Fibroblast of skin of scalp (primary cell): ENCODE measurements around the gene NRTN. TPM values are rescaled to one million over a fixed set of nuclear protein-coding genes. Genes with fewer than 3 reads are reported as not detected.
A peak's percentile ranks its signal among the peaks of the same experiment; 100 is the strongest.
"Not testable (repeated sequence)": the region's sequence is repeated elsewhere in the genome, so short reads cannot be mapped to it uniquely, and the experiment has no call there.

Experiments used
- DNase-seq: peaks from one replicate; pipeline ENCODE4 v3.0.0-alpha.2; 2013
- polyA plus RNA-seq, 2 experiments: library from polyadenylated mRNA; unstranded; fragments of 120-200 nt; gene quantifications; one replicate each; pipeline ENCODE4 v1.2.1, GENCODE V29; 2013; ENCODE audit not compliant: insufficient read length in 2 of 2

NRTN gene, protein sequence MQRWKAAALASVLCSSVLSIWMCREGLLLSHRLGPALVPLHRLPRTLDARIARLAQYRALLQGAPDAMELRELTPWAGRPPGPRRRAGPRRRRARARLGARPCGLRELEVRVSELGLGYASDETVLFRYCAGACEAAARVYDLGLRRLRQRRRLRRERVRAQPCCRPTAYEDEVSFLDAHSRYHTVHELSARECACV
- polyA plus RNA-seq (2013, experiment 1 of 2; ENCODE audit: insufficient read length) = 0.17 TPM
- polyA plus RNA-seq (2013, experiment 2 of 2; ENCODE audit: insufficient read length) = 0.27 TPM

DNA sequence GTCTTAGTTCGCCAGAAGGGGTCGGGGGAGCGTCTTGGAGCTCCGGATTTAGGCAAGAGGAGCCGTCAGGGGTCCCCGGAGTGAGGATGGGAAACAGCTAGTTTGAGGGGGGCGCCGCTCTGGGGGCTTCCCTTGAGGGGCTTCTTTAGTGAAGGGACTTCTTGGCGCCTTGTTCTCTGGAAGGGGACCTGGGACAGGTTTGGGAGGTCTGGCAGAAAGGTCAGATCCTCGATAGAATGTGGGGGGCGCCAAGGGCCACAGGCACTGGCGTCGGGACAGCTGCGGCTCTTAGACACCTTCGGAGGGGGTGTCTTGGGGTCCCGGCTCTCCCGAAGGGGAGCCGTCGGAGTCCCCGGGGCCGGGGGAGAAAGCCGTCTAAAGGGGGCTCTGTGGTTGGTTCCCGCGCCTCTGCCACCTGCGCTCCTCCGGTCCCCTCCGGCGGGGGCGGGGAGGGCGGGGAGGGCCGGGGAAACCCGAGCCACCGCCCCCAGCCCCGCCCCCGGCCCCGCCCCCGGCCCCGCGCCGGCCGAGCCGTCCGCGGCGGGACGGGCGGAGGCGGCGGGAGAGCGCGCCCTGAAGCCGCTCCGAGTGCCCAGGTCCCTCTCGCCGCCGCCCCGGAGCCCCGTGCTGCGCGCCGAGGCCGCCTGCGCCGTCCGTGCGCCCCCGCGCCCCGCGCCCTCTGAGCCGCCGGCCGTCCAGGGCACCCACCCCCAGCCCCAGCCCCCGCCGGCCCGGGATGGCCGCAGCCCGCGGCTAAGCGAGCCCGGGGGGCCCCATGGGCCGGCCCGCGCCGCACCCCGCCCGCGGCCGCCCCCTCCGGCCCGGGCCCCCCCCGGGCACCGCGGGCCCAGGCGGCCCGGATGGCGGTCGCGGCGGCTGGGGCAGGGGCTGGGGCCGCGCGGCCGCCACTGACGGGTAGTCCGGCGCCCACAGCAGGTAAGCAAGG, at the start of gene NRTN:
TSS of gene NRTN (plus strand) at position 552 of the 946 bp plus-strand sequence. CDS start 19,099 bp downstream, outside the sequence.
- no peak for DNase-seq

DNA sequence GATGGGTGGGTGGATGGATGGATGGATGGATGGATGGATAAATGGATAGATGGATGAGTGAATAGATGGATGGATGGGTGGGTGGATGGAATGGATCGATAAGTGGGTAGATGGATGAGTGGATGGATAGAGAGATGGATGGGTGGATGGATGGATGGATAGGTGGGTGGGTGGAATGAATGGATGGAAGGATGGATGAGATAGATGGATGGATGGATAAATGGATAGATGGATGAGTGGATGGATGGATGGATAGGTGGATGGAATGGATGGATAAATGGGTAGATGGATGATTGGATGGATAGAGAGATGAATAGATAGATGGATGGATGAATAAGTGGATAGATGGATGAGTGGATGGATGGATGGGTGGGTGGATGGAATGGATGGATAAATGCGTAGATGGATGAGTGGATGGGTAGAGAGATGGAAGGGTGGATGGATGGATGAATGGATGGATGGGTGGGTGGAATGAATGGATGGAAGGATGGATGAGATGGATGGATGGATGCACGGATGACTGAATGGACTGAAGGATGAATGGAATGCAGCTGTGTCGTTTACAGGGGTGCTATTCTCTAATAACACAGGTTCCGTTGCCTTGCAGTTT, 42.2 kb upstream of the NRTN start:
- no peak for DNase-seq

DNA sequence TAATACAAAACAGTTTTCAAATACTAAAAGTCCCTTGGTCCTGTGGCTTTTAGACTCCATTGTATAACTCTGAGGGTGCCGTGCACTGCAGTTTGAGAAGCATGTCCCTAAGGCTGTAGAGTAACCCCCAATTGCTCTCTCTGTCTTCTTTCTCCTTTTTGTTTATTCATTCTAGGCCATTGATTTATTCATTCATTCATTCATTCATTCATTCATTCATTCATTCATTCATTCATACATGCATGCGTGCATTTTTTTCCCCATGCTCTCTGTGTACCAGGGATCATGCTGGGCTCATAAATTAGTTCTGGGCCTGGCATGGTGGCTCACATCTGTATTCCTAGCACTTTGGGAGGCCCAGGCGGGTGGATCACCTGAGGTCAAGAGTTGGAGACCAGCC, 39.6 kb upstream of the NRTN start:
- DNase-seq = no peak

DNA sequence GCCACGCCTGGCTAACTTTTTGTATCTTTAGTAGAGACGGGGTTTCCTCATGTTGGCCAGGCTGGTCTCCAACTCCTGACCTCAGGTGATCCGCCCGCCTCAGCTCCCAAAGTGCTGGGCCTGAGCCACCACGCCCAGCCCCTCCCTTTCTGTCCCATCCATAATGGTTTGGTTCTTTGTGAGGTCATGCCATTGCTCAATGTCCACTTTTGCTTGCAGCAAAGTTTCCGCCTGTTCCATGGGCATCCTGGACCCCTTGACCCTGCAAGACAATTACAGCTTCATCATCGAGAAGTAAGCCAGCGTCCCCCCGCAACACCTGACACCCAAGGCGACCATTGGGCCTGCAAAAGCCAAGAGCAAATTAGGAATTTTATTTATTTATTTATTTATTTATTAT, 36.9 kb upstream of the NRTN start:
- DNase-seq = no peak

DNA sequence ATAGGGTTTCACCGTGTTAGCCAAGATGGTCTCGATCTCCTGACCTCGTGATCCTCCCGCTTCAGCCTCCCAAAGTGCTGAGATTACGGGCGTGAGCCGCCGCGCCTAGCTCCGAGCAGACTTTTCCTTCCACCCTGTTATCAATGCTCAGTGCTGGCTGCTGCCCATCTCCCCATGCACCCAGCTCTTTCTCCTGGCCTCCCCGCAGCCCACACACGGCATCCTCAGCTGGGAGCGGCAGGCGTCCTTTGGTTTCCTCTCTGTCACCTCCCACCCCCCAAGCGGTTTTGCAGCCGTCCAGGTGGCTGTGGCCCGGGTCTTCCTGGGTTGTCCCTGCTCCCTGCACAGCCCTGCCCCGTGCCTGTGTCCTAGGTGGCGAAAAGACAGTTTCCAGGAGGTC, 32.5 kb upstream of the NRTN start:
- DNase-seq = no peak

DNA sequence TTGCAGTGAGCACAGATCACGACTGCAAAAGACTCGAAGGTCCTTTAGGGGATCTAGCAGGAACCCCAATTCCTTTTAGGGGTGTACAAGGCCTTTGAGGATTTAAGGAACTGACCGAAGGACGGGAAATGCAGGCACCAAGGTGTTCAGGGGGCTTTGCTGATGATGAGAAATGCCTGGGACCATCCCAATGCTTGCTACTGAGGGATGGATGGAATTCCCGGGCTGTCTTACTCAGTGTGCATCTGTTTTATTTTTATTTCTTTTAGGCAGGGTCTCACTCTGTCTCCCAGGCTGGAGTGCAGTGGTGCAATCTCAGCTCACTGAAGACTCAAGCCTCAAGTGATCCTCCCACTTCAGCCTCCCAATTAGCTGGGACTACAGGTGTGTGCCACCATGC, 31.6 kb upstream of the NRTN start:
- no peak for DNase-seq

DNA sequence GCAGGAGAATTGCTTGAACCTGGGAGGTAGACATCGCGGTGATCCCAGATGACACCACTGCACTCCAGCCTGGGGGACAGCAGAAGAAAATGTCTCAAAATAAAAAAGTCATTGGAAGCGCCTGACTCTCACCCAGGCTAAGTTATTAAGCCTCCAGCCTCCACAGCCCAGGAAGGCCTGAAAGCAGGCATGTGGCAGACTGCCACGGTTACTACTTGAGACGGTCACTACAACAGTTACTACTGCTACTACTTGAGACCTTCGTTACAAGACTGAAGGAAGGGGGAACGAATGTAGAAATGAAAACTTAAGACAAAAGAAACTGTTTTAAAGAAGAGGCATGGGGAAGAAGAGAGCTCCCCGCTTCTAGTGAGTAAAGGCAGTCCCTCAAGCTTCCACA, 29.9 kb upstream of the NRTN start:
- DNase-seq = no peak

DNA sequence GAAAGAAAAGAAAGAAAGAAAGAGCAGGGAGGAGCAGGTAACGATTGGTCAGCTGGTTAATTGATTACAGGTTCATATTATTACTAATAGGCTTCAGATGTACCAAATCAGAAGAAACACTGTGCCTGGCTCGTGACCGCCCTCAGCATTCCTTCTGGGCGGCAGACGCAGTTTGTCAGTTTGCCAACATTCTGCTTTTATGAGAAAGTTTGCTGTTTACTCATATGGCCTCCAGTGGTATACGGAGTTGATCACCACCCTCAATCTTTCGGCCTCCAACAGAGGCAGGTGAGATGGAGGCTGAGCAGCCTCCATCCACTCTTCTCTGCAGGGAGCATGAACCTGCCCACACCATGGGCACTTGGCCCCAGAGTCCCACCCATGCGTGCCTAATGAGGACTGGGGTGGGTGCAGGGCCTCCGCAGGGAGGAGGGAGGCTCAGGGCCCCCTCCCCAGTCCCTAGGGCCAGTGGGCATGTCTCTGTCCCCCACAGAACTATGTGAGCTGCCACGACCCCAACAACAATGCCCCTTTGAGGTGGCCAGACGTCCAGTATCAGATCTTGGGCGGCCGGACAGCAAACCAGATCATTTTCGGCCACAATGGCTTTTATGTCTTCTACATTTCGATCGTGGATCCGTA, 29.1 kb upstream of the NRTN start:
- peak; percentile 74 for DNase-seq

DNA sequence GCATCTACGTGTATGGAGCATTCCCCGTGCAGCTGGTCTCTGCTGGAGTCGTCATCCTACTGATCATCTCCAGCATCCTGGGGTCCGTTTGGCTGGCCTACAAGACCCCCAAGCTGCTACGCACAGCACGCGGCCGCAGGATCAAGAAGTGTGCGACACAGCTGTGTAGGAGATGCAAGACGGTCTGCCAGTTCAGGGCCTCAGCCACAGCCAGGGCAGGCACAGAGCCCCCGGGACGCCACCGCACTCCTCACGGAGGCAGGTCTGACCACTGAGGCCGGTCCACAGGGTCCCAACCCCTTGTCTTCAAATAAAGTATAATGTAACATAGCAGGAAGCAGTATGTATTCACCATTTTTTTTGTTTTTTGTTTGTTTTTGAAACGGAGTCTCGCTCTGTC, 26.5 kb upstream of the NRTN start:
- DNase-seq = no peak

DNA sequence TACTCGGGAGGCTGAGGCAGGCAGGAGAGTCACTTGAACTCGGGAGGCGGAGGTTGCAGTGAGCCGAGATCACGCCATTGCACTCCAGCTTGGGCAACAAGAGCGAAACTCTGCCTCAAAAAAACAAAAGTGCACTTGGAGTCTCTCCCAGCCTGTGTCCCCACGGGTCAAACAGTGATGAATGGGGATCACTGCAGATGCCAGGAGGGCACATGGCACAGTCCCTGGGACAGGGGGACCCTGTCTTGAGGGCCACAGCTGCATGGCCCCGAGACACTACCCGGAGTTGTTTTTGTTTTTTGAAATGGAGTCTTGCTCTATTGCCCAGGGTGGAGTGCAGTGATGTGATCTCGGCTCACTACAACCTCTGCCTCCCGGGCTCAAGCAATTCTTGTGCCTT, 24.0 kb upstream of the NRTN start:
- DNase-seq = not testable (repeated sequence)

DNA sequence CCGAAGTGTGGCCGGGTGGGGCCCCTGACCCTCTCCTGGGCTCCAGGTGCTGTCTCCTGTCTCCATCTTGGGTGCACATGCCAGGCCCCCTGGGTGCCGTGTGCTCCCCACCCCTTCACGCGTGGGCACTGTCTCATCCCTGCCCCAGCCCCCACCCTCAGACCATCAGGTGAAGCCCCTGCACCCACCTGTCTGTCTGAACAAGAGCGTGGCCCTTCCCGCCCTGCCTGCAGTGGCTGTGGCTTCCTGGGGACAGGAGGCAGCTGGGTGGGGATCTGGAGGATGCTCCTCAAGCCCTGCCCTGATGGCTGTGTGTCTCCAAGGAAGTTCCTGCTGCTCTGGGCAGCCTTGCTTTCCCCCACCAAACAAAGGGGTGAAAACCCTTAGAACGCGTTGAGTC, 22.5 kb upstream of the NRTN start:
- DNase-seq = no peak

DNA sequence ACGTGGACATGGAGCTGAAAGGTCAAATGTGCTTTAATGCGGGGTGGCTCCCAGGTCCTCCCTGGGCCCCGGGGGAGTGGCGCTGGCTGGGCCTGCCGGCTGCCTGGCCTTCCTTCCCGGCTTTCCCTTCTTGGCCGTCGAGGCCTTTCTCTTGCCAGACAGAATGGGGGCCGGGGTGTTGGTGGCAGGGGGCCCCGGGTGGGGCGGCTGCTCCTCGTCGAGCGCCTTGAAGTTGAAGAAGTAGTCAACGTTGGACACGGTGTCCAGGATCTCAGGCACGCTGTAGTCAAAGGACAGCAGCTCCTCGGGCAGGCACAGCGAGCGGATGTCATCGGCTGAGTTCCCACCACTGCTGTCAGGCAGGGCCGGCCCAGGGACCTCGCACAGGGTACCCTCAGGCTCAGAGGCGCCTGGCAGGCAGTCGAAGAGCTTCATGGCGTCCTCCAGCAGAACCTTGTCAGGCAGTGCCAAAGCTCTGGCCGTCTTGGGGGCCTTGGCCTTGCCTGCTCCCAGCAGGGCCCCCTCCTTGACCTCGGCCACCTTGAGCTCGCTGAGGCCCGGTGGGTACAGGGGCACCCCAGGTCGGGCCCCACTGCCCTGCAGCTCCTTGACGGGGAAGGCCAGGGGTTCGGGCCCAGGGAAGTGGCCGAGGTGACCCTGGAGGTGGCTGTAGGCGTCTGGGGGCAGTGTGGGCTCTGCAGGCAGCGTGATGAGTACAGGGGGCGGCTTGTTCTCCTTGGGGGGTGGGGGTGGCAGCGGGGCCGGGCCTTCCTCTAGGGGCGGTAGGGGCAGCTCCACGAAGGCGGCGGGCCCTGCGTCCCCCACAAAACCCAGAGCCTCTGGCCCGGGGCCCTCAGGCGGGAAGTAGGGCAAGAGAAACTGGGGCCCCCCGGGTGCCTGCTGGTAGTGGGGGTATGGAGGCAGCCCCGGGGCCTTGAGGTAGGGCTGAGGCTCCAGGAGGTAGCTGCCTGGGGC, 21.6 kb upstream of the NRTN start:
- no peak for DNase-seq

DNA sequence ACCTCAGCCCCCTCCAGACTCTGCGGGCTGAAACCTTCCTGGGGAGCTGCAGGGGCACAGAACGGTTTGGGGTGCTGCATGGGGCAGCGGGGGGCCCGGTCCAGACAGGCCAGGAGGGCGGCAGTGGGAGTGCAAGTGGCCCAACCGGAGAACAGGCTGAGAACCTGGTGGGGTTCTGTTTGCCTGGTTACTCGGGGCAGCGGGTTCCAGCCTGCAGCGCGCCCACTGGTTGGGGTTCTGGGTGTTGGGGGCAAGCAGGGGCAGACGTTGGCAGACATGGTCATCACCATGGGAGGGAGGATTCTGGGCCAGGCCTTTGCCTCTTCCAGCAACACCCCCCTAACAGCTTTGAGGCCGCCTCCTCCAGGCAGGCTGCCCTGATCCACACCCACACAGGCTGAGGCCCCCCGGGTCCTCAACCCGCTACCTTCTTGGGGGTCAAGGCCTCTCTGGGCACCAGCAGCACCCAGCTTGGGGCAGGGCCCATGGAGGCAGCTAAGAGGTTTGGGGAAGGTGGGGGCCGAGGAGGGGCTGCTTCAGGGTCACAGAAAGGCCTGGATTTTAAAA, 20.2 kb upstream of the NRTN start, which contains the start of gene PRR22:
TSS of gene PRR22 (minus strand) at position 166 of the 567 bp plus-strand sequence. CDS start at position 80, 86 bp downstream.
- DNase-seq = no peak

DNA sequence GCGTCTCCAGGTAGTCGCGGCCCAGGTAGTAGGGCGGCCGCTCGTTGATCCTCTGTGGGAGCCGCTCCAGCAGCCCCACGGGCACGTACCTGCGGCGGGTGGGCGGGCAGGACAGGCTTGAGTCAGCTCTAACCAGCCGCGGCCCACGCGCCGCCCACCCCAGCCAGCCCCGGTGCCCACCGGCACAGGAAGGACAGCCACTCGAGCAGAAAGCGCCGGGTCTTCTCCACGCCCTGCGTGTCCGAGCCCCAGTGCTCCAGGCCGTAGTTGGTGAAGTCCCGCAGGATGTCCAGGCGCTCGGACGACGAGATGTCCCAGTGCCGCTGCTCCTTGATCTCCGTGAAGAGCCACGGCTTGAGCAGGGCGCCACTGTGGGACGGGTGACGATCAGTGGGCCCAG, 19.4 kb upstream of the NRTN start:
- no peak for DNase-seq

DNA sequence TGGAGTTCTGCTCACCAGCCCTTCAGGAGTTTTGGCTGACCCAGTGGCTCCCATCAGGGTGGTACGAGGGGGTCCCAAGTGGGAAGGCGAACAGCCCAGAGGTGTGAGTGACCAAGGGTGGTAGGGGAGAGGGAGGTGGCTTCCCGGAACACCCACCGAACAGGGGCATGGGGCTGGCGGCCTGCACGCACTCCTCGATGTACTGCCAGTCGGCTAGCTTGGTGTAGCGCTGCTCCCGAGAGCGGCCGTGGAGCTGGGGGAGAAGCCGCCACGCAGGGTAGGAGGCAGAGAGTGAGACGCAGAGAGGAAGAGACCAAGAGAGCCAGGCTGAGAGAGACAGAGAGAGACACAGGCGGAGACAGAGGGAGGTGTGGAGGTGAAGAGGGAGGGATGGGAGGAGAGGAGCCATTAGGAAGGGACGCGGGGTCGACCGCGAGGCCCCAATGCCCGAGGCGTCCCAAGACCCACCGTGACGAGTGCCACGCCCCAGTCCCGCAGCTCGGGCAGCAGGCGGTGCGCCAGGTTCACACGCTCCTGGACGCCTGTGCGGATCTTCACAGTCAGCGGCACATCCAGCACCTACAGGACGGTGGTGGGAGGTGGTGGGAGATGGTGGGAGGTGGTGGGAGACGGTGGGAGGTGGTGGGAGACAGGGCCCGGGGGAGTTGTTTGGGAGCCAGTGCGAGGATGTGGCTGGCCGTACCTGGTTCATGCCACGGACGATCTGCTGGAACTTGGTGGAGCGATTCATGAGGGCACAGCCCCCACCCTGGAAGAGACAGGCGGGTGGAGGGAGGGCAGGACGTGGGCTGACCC, 18.1 kb upstream of the NRTN start:
- no peak for DNase-seq

DNA sequence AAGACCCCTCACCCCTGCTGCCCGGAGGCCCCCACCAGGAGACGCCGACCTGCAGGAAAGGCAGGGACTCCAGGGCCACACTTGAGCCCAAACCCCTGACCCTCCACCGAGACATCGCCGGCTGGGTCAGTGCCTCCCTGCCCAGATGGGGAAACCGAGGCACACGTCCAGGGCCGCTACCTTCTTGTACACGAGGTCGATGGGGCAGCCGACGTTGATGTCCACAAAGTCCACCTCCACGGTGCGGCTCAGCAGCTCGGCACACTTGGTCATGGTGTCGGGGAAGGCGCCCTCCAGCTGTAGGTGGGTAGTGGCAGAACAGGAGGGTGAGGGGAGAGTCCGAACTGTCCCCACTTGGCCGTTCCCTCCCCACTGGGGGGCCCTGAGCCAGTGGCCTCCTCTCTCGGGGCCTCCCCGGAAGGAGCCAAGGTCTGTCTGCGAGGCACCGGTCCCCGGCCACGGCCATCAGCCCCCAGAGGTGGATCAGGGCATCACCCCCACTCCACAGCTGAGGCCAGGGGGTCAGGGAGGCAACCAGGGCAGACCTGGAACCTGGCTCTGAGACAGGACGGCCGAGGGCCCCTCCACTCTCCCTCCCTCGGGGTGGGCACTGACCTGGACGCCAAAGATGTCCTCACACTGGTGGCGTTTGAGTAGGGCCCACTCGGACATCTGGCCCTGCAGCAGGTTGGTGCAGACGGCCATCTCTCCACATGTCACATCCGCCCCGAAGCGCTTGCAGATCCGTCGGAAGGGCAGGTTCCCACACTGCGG, 17.3 kb upstream of the NRTN start:
- DNase-seq = no peak

DNA sequence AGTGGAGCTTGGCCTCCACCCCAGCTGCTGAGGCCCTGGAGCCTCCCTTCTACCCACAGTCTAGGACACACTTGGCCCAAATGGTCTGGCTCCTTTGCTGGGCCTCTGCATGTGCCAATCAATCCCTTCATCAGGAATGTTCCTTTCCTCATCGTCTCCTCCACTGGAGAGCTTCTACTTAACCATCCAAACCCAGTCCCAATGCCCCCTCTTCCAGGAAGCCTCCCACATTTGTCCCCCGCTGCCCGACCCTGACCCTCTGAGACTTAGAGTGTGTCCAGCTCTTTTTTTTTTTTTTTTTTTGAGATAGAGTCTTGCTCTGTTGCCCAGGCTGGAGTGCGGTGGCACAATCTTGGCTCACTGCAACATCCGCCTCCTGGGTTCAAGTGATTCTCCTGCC, 16.4 kb upstream of the NRTN start:
- DNase-seq = no peak

DNA sequence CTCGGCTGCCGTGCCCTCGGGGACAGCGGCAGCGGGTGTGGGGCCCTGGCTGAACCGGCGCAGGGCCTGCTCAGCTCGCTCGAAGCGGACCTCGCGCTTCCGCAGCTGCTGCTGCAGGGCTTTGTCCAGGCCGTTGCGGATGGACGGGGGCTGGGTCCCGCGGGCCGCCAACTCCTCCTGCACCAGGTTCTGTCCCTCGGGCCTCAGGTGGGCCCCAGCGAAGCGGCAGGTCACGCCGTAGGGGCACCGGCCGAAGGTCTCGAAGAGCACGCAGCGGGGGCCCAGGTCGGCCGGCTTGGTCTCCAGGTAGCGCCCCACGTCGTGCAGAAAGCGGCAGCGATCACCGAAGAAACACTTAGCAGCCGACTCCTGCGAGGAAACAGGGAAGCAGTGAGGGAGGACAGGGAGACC, 15.5 kb upstream of the NRTN start:
- DNase-seq = no peak

DNA sequence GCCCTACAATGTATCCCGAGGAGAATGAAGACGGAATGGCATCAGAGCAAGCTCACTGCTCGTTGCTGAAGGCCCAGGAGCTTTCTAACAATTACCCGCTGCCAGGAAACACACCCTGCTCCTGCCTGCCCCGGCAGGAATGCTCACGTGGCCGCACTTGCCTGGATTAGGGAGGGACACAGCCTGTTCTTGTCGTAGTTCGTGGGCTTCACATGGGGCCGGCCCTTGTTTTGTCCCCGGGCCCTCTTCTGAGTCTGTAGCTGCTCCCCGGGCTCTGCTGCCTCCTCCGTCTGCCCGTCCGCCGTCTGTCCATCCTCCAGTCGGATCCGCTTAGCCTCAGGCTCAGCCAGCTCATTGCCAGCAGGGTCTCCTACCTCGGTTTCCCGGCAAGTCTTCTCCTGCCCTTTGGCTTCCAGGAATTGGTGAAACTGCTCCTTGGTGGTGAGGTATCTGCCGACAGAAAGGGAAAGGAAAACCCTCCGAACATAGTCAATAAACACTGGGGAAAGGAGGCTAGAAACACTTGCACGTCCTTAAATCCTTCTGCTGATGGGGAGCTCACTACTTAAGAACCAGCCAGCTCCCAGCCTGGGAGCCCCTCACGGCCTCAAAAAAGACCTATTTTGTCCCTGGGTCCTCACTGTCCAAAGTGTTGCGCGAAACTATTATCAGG, 14.8 kb upstream of the NRTN start:
- no peak for DNase-seq
